SIG-M5 treated with dmso at 0.1 percent for 504 hours (cell line): ENCODE results near the gene RANGRF.
"Not testable (repeated sequence)": the region's sequence is repeated elsewhere in the genome, so short reads cannot be mapped to it uniquely, and the experiment has no call there.

Experiments
- DNase-seq: peaks from one replicate; lab custom pipeline; 2025; ENCODE audit not compliant: unreplicated experiment; lab: John Stamatoyannopoulos, UW

Gene RANGRF

GRCh38 chr17:8288336-8289102, at the start of gene RANGRF:
Gene RANGRF (plus strand): TSS chr17:8288670. CDS start chr17:8288789, 119 bp downstream.
- peak; percentile 77 for DNase-seq

GRCh38 chr17:8243827-8244226, 44.6 kb upstream of the RANGRF start:
- no peak for DNase-seq

DNA sequence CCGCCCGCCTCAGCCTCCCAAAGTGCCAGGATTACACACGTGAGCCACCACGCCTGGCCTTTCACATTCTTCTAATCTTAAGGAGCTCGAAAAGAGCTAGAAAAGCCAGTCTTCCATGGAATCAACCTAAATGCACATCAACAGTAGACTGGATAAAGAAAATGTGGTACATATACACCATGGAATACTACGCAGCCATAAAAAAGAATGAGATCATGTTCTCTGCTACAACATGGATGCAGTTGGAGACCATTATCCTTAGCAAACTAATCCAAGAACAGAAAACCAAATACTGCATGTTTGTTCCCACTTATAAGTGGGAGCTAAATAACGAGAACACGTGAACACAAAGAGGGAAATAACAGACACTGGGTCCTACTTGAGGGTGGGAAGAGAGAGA, 43.7 kb upstream of the RANGRF start:
- DNase-seq, result no peak

DNA sequence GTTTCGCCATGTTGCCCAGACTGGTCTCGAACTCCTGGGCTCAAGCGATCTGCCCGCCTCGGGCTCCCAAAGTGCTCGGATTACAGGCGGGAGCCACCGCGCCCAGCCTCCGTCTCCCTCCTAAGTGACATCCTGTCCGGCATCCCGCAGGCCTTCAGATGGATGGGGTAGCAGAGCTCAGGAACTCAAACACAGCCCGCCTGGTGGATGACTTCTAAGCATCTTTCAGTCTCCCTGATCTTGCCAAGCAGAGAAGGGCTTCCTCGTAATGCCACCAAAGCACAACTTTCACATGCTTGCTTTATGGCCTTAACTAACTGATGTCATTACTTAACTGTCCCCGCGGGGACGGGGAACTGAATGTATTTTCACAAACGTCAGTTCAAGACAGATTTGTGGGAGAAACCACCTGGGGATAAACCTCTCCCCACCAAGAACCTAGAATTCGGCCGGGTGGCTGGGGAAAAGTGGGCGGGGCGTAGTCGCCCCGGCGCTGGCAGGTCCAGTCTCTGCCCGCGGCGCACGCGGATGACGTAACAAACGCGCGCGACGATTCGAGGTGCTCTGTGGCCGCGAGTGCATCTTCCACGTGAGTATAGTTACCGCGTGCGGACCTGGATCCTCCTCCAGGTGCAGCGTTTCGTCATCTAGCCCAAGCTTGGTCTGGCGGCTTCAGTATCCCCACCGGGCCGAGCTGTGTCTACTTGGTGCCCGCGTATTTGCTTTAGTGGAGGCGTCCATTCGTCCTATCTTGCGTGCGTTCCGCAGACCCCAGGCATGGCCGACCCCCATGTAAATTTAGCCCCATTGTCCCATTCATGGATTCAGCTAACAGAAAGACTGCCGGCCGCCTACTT, 39.5 kb upstream of the RANGRF start, which contains the start of gene PFAS:
PFAS (plus strand) TSS at position 539 of the 857 bp plus-strand sequence. CDS start 4,649 bp downstream, outside the sequence.
- DNase-seq, result peak; percentile 84

DNA sequence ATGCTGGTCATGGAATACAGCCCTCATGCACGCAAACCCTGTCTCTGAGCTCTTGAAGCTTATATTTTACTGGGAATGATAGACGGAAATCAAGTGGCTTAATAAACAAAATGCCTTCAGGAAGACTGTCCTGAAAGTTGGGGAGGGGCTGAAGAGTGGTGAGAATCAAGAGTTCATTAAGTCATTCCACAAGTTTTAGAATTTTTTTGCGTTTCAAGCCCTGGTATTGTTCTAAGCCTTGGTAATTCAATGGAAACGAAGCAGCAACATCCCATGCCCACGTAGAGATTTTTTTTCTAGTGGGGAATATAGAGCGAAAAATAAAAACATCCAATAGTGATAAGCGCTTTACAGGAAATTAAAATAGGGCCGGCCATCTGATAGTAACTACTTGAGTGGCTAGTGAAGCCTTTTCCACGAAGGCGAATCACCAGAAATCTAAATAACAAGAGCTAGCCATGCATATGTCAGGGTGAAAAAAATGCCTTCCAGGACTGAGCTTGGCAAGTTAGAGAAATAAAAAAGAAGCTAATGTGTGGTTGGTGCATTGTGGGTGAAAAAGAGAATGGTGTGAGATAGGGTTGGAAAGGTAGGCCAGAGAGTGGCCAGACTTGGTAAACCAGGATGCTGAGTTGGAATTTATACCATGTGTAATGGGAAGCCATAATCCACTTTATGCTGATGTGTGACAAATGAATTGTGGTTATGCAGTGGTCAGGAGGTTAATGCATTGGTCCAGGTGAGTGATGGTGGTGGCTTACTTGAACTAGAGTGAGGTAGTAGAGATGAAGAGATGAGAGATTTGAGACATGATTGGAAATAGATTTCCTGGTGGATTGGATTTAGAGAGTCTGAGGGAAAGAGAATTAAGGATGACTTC, 38.6 kb upstream of the RANGRF start:
- DNase-seq, result no peak

DNA sequence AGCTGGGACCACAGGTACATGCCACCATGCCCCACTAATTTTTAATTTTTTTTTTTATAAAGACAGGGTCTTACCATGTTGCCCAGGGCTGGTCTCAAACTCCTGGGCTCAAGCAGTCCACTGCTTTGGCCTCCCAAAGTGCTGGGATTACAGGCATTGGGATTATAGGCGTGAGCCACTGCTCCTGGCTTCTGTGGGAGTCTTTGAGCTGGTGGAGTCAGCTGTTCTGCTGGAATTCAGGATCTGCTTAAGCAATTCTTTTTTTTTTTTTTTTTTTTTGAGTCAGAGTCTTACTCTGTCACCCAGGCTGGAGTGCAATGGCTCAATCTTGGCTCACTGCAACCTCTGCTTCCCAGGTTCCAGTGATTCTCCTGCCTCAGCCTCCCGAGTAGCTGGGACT, 37.1 kb upstream of the RANGRF start:
- not testable (repeated sequence) for DNase-seq

- no peak for DNase-seq
Observed at GRCh38 chr17:8253801-8254200, 34.7 kb upstream of the RANGRF start.

GRCh38 chr17:8254881-8255280, 33.6 kb upstream of the RANGRF start:
- DNase-seq, result no peak

DNA sequence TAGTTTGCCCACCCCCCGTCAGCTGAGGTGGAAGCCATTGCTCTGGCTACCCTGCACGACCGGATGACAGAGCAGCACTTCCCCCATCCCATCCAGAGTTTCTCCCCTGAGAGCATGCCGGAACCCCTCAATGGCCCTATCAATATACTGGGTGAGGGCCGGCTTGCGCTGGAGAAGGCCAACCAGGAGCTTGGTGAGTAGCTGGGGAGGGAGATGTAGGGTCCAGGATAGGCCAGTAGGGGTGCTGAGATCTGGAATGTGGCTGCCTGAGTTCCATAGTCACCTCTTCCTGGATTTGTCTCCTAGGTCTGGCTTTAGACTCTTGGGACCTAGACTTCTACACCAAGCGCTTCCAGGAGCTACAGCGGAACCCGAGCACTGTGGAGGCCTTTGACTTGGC, 33.0 kb upstream of the RANGRF start:
- no peak for DNase-seq

DNA sequence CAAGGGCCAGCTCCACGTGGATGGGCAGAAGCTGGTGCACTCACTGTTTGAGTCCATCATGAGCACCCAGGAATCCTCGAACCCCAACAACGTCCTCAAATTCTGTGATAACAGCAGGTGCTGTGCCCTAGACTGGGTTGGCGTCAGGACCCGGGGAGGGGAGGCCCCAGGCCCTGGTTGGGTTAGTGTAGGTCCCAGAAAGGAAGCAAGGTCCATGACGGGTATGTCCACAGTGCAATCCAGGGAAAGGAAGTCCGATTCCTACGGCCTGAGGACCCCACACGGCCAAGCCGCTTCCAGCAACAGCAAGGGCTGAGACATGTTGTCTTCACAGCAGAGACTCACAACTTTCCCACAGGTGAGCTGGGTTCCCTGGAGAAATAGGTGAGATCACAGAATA, 32.2 kb upstream of the RANGRF start:
- DNase-seq, result no peak

DNA sequence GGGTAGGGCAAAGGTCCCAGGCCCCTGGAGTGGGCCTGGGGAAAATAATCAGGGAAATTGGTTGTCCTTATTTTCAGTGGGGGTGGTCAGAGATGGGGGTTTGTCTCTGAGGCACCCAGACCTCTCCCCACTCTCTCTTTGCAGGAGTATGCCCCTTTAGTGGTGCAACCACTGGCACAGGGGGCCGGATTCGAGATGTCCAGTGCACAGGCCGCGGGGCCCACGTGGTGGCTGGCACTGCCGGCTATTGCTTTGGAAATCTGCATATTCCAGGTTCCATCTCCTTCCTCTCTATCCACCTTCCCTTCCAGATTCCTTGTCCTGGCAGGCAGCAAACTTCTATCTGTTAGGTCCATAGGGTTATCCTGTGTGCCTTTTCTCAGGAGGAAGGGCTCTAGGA, 31.8 kb upstream of the RANGRF start:
- DNase-seq, result no peak

DNA sequence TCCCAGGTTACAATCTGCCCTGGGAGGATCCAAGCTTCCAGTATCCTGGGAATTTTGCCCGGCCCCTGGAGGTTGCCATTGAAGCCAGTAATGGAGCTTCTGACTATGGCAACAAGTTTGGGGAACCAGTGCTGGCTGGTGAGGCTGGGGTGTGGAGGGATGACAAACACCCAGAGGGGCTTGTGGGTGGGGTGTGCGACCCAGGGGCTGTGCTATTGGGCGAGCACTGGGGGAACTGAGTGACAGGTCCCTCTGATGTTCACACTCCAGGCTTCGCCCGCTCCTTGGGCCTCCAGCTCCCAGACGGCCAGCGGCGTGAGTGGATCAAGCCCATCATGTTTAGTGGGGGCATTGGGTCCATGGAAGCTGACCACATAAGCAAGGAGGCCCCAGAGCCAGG, 30.7 kb upstream of the RANGRF start:
- no peak for DNase-seq

DNA sequence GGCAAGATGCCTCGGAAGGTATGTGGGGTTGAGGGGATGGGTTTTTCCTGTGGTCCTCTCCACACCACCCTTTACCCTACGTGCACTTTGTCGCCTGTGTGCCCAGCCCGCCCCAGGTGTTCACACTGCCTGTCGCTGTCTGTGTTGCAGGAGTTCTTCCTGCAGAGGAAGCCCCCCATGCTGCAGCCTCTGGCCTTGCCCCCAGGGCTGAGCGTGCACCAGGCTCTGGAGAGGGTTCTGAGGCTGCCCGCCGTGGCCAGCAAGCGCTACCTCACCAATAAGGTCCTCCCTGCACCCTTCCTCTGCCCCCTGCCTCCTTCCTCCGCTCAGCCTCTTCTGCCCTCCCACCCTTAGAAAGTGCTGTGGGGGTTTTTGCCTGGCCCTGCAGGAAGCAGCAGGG, 24.1 kb upstream of the RANGRF start:
- no peak for DNase-seq

DNA sequence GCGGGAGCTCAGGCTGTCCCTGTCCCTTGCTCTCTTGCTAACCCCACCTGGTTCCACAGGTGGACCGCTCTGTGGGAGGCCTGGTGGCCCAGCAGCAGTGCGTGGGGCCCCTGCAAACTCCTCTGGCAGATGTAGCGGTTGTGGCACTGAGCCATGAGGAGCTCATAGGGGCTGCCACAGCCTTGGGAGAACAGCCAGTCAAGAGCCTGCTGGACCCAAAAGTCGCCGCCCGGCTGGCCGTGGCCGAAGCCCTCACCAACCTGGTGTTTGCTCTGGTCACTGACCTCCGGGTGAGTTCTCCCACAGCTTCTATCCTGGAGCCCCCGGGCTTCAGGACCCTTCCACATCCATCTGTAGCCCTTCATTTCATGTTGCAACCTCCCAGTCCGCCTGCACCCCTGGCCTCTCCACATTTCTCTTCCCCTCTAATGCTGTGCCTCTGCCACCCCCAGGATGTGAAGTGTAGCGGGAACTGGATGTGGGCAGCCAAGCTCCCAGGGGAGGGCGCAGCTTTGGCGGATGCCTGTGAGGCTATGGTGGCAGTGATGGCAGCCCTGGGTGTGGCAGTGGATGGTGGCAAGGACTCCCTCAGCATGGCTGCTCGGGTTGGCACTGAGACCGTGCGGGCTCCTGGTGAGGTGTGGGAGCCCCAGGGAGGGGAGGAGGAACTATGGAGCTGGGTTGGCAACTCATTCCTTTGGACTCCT, 23.5 kb upstream of the RANGRF start:
- no peak for DNase-seq

DNA sequence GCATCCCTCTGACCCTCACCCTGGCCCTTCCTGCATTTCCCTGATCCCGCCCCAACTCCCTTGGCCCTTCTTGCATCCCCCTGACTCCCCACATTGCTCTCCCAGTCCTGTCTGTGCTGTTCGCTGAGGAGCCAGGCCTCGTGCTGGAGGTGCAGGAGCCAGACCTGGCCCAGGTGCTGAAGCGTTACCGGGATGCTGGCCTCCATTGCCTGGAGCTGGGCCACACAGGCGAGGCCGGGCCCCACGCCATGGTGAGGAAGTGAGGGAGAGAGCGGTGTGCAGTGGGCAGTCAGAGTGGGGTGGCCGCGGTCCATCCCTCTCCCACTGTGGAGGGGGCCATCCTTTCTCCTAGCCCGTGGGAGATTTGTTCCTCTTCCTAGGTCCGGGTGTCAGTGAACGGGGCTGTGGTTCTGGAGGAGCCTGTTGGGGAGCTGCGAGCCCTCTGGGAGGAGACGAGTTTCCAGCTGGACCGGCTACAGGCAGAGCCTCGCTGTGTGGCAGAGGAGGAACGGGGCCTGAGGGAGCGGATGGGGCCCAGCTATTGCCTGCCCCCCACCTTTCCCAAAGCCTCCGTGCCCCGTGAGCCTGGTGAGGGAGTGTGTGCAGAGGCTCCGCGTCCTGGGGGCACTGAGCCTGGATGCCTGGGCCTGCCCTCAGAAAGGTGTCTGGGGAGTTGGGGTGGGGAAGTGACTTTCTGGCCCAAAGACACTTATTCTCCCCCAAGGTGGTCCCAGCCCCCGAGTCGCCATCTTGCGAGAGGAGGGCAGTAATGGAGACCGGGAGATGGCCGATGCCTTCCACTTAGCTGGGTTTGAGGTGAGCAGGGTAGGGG, 21.6 kb upstream of the RANGRF start:
- DNase-seq, result no peak

GRCh38 chr17:8267480-8268147, 20.9 kb upstream of the RANGRF start:
- no peak for DNase-seq

DNA sequence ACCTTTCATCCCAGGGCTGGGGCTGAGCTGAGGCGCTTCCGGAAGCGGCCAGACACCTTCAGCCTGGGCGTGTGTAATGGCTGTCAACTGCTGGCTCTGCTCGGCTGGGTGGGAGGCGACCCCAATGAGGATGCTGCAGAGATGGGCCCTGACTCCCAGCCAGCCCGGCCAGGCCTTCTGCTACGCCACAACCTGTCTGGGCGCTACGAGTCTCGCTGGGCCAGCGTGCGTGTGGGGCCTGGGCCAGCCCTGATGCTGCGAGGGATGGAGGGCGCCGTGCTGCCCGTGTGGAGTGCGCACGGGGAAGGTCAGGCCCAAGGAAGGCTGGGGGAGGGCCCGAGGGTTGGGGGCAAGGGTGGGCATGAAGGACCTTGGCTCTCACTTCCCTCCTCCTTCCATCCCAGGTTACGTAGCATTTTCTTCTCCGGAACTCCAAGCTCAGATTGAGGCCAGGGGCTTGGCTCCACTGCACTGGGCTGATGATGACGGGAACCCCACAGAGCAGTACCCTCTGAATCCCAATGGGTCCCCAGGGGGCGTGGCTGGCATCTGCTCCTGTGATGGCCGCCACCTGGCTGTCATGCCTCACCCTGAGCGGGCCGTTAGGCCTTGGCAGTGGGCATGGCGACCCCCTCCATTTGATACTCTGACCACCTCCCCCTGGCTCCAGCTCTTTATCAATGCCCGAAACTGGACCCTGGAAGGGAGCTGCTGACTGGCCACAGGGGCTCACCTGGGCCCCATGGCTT, 19.7 kb upstream of the RANGRF start:
- DNase-seq, result no peak

GRCh38 chr17:8272421-8272820, 16.0 kb upstream of the RANGRF start:
- DNase-seq, result no peak
